ENCODE results near the gene COQ5.
"Not testable (repeated sequence)": the region's sequence is repeated elsewhere in the genome, so short reads cannot be mapped to it uniquely, and the experiment has no call there.

COQ5 gene

GRCh38 chr12:120528861-120529525 is at the start of gene COQ5:
Gene COQ5 (minus strand): TSS chr12:120529158. CDS start chr12:120529141, 17 bp downstream.
- peak; percentile 68 for DNase-seq

GRCh38 chr12:120574106-120574505 is 45.1 kb upstream of the COQ5 start:
- DNase-seq = no peak

- no peak for DNase-seq
These were observed 44.6 kb upstream of the COQ5 start for GRCh38 chr12:120573560-120573959.

GRCh38 chr12:120571299-120571698 is 42.3 kb upstream of the COQ5 start:
- no peak for DNase-seq

GRCh38 chr12:120563495-120563894 is 34.5 kb upstream of the COQ5 start:
- no peak for DNase-seq

GRCh38 chr12:120562906-120563305 is 33.9 kb upstream of the COQ5 start:
- no peak for DNase-seq

- no peak for DNase-seq
These were observed 28.6 kb upstream of the COQ5 start for GRCh38 chr12:120557589-120557988.

- no peak for DNase-seq
These were observed 25.7 kb upstream of the COQ5 start for GRCh38 chr12:120554678-120555077.

GRCh38 chr12:120546050-120546386 is 17.1 kb upstream of the COQ5 start:
- no peak for DNase-seq

GRCh38 chr12:120544691-120545090 is 15.7 kb upstream of the COQ5 start:
- DNase-seq = no peak

- DNase-seq = no peak
These were observed 13.2 kb upstream of the COQ5 start for GRCh38 chr12:120542166-120542565.

GRCh38 chr12:120540445-120540844 is 11.5 kb upstream of the COQ5 start:
- DNase-seq = no peak

- no peak for DNase-seq
These were observed 10.3 kb upstream of the COQ5 start for GRCh38 chr12:120539303-120539702.

GRCh38 chr12:120538281-120539156 is 9.6 kb upstream of the COQ5 start:
- DNase-seq = no peak

GRCh38 chr12:120537856-120538220 is 8.9 kb upstream of the COQ5 start:
- no peak for DNase-seq

GRCh38 chr12:120536064-120536791 is 7.3 kb upstream of the COQ5 start:
- no peak for DNase-seq

GRCh38 chr12:120534703-120535655 is 6.0 kb upstream of the COQ5 start:
- peak; percentile 27 for DNase-seq

GRCh38 chr12:120534203-120534702 is 5.3 kb upstream of the COQ5 start, which contains the start of gene RNF10:
Gene RNF10 (plus strand): TSS chr12:120534356. CDS start chr12:120534812, 456 bp downstream.
- peak; percentile 39 for DNase-seq

GRCh38 chr12:120532701-120533238 is 3.8 kb upstream of the COQ5 start:
- DNase-seq = no peak

- not testable (repeated sequence) for DNase-seq
These were observed 1.4 kb upstream of the COQ5 start for GRCh38 chr12:120530418-120530761.

GRCh38 chr12:120529641-120530417 is 871 bp upstream of the COQ5 start:
- no peak for DNase-seq

All from NK-92 treated with Interleukin-12 subunit alpha and Interleukin-12 subunit beta, amount 100 ng/mL, for 24 hours (cell line).